ENCODE measurements around the gene CNR1. TPM values are rescaled to one million over a fixed set of nuclear protein-coding genes. Genes with fewer than 3 reads are reported as not detected.

Gene CNR1
- total and polyA plus RNA-seq, 2 of the 4 experiments (the other 2 are of a cell fraction), result not detected

GRCh38 chr6:88144637-88145297 lies 21.4 kb downstream of the CNR1 start:
- Histone ChIP-seq H2BK20ac (ENCODE audit: low read depth, low read length) (no peak overlapping the region), H2BK120ac (ENCODE audit: low read depth, low read length) (no peak overlapping the region), H3K9ac (ENCODE audit: low read depth, low read length) (no peak overlapping the region), H2AFZ (replicated peaks; ENCODE audit: low read length, poor library complexity) (no peak overlapping the region), H3K4me2 (ENCODE audit: low read depth, low read length) (no peak overlapping the region), H3K27ac (ENCODE audit: insufficient read depth, low read length) (no peak overlapping the region), H3K23ac (ENCODE audit: low read depth, low read length) (no peak overlapping the region), H2AK9ac (replicated peaks; ENCODE audit: low read depth, low read length, poor library complexity) (no peak overlapping the region), H2AK5ac (ENCODE audit: low read depth, low read length) (no peak overlapping the region), H3K4me1 (ENCODE audit: control insufficient read depth, insufficient read depth, low read length) (no peaks in the 10 kb centered on the region), H2BK5ac (ENCODE audit: low read depth, low read length, poor library complexity, severe bottlenecking) (no peak overlapping the region), H3K9me1 (ENCODE audit: insufficient read depth, low read length) (no peaks in the 10 kb centered on the region), H3K4ac (ENCODE audit: low read depth, low read length) (no peak overlapping the region), H3K79me1 (ENCODE audit: low read depth in 1 of 2, low read length in 2 of 2) (no peaks in the 10 kb centered on the region), H3K14ac (replicated peaks; ENCODE audit: low read depth, low read length) (no peak overlapping the region), H3K27me3 (ENCODE audit: control insufficient read depth, insufficient read depth, low read length) (no peaks in the 10 kb centered on the region), H4K5ac (ENCODE audit: low read depth, low read length) (no peak overlapping the region), H3K4me3 (ENCODE audit: insufficient read depth, low read depth, low read length) (no peak overlapping the region), H4K91ac (ENCODE audit: insufficient read depth, low read depth, low read length) (no peak overlapping the region), H4K8ac (ENCODE audit: low read depth in 2 of 2, low read length in 2 of 2) (no peak overlapping the region), H3K56ac (ENCODE audit: extremely low read depth, insufficient read depth, low read length) (no peak overlapping the region), H3K18ac (ENCODE audit: low read depth, low read length) (no peak overlapping the region), H3K36me3 (ENCODE audit: control insufficient read depth, insufficient read depth, low read length) (no peaks in the 10 kb centered on the region), H3K9me3 (ENCODE audit: control insufficient read depth, insufficient read depth, low read length) (no peaks in the 10 kb centered on the region), H2BK15ac (ENCODE audit: low read depth, low read length) (no peak overlapping the region), H4K20me1 (ENCODE audit: insufficient read depth, low read length) (no peaks in the 10 kb centered on the region)
- WGBS, 2 experiments (ENCODE audit: extremely low coverage in 2 of 2, insufficient read length in 1 of 2), result 78% methylated on average over 6 of the region's 20 CpGs; no CpG with 5 or more reads in 1 of the 2 experiments
- intact Hi-C loops (cut with micrococcal nuclease), result no loop called here
- in situ Hi-C loops (cut with MboI; ENCODE audit: low sequenced_read_pairs), result no loop called here
- ATAC-seq (ENCODE audit: low read depth) (no peak), DNase-seq (no peak)
- dilution Hi-C loops (cut with HindIII; ENCODE audit: low sequenced_read_pairs, unreplicated experiment), result no loop called here
- POLR2A ChIA-PET (ENCODE audit: unreplicated experiment), result no interaction called here
- CTCF ChIA-PET, result no interaction called here
- no TSS peak for BruUV-seq (replicated peaks)
- TF ChIP-seq MAZ (IDR thresholded peaks at IDR 0.05; ENCODE audit: borderline replicate concordance, low read depth, low read length) (no peak), ELK1 (IDR thresholded peaks at IDR 0.05; ENCODE audit: borderline replicate concordance, low read depth, low read length) (no peak), RAD21 (IDR thresholded peaks at IDR 0.05; ENCODE audit: low read length) (no peak), MXI1 (IDR thresholded peaks at IDR 0.05; ENCODE audit: borderline replicate concordance, low read depth, low read length) (no peak), BHLHE40 (IDR thresholded peaks at IDR 0.05; ENCODE audit: low read depth, low read length) (no peak), MAFK (IDR thresholded peaks at IDR 0.05; ENCODE audit: low read depth, low read length) (no peak), CHD1 (IDR thresholded peaks at IDR 0.05; ENCODE audit: low read depth, low read length) (no peak), FOS (IDR thresholded peaks at IDR 0.05; ENCODE audit: low read depth, low read length) (no peak), CEBPB (IDR thresholded peaks at IDR 0.05; ENCODE audit: low read depth, low read length) (no peak), SMC3 (IDR thresholded peaks at IDR 0.05; ENCODE audit: low read depth, low read length) (no peak), NFE2L2 (IDR thresholded peaks at IDR 0.05; ENCODE audit: low read depth, low read length) (no peak), RCOR1 (IDR thresholded peaks at IDR 0.05; ENCODE audit: insufficient replicate concordance, low read length) (no peak), CTCF (conservative IDR thresholded peaks at IDR 0.05; ENCODE audit: low read depth, low read length) (no peak), USF2 (IDR thresholded peaks at IDR 0.05; ENCODE audit: low read depth, low read length) (no peak)
